ENCODE results near the gene RNF34. TPM values are rescaled to one million over a fixed set of nuclear protein-coding genes. Genes with fewer than 3 reads are reported as not detected.

Gene RNF34
- total RNA-seq, 1 donor from 2014 or later: 45.1 TPM

DNA sequence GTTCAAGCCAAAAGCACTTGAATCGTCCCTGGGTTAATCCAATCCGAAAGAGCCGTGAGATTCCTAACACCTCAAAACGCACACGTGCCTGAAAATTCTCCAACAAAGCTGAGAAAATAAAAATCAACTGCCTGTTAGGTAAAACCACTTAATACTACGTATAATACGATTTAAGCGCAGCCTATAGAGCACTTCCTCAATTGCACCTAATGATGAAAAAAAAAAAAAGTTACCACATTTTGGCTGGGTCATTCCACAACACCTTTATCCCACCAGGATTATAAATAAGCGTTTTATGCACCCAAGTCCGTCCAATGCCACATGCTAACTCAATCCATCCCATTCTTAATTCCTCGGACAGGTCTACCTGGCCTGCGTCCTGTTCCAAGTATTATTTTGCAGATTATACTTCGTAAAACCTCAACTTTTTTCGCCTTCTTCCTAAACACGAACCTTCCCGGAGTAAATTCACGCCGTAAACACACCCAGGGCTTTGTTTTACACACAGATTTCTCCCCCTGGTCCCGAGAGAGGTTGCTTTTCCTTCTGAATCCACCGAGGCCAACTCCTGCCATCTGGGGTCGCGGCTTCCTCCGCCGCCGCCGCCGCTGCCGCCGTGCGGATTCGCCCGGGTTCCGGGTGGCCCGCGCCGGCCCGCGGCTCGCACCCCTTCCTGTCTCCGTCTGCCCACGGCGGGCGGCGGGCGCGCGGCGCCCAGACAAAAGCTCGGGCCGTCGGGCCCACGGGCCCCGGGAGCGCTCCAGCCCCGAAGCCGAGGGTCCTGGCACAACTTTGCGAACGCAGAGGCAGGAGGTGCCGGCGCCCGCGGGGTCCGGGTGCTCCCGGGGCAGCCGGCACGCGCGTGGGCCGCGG, 66.2 kb downstream of the RNF34 start:
- H3K27ac ChIP-seq: peak overlapping the region in 1 of 2 donors; percentile 59
- H3K9me3 ChIP-seq: no peaks in the 10 kb centered on the region
- intact Hi-C loops (cut with DNase I): loop anchor here (2.0 kb wide), 3 partner anchors 65 to 113 kb away; partner anchors contain the start of genes ANAPC5 and RNF34
- H3K36me3 ChIP-seq: no peaks in the 10 kb centered on the region
- TF ChIP-seq, protein P1, sequence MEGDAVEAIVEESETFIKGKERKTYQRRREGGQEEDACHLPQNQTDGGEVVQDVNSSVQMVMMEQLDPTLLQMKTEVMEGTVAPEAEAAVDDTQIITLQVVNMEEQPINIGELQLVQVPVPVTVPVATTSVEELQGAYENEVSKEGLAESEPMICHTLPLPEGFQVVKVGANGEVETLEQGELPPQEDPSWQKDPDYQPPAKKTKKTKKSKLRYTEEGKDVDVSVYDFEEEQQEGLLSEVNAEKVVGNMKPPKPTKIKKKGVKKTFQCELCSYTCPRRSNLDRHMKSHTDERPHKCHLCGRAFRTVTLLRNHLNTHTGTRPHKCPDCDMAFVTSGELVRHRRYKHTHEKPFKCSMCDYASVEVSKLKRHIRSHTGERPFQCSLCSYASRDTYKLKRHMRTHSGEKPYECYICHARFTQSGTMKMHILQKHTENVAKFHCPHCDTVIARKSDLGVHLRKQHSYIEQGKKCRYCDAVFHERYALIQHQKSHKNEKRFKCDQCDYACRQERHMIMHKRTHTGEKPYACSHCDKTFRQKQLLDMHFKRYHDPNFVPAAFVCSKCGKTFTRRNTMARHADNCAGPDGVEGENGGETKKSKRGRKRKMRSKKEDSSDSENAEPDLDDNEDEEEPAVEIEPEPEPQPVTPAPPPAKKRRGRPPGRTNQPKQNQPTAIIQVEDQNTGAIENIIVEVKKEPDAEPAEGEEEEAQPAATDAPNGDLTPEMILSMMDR (IDR thresholded peaks at IDR 0.05): no peak
- DNase-seq (ENCODE audit: low spot score in 2 of 2): no peak
- no peaks in the 10 kb centered on the region for H3K27me3 ChIP-seq
- H3K4me3 ChIP-seq: peak overlapping the region; percentile 84 to 97
- peaks cover 0 to 5% of the 10 kb centered on the region in 2 donors for H3K4me1 ChIP-seq

DNA sequence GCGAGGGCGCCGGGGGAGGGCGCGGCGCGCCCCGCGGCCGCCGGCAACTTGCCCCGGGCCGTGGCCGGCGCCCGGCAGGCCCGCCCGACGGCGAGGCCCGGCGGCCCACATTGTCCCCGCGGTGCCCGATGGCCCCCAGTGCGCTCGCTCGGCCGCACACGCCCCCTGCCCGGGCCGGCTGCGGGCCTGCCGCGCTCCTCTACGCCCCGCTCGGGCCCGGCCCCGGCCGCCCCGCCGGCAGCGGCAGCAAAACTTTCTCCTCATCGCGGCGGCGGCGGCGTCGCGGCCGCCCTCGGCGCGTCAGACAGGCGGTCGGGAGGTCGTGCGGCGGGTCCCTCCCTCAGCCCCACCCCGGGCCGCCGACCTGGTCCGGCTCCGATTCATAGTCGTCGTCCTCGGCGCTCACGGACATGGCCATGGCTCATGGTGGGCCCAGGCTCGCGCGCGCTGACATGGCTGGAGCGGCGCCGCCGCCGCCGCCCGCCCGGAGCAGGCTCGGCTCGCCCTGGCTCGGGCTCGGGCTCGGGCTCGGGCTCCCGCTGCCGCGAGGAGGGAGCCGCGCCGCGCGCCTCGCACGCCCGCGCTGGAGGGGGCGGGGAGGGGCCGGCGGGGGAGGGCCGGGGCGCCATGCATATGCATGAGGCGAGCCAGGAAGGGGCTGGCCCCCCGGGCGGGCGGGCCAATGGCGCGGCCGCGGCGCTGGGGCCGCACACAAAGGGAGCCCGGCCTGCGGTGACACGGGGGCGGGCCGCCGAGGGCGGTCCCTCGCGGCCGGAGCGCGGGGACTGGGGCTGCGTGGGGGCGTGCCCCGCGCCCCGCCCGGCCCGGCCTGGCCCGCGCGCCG, 67.1 kb downstream of the RNF34 start:
- no peaks in the 10 kb centered on the region for H3K9me3 ChIP-seq
- H3K4me3 ChIP-seq: peak overlapping the region; percentile 84 to 97
- intact Hi-C loops (cut with DNase I): loop anchor here (1.0 to 2.0 kb wide), 4 partner anchors 66 to 159 kb away; partner anchors contain the start of genes ANAPC5, ORAI1 and RNF34
- H3K27ac ChIP-seq: peak overlapping the region; percentile 69 to 92
- peak; percentile 73 to 94 for DNase-seq (ENCODE audit: low spot score in 2 of 2)
- peaks cover 0 to 5% of the 10 kb centered on the region in 2 donors for H3K4me1 ChIP-seq
- TF ChIP-seq, protein P1 (IDR thresholded peaks at IDR 0.05): no peak
- H3K27me3 ChIP-seq: no peaks in the 10 kb centered on the region
- no peaks in the 10 kb centered on the region for H3K36me3 ChIP-seq

DNA sequence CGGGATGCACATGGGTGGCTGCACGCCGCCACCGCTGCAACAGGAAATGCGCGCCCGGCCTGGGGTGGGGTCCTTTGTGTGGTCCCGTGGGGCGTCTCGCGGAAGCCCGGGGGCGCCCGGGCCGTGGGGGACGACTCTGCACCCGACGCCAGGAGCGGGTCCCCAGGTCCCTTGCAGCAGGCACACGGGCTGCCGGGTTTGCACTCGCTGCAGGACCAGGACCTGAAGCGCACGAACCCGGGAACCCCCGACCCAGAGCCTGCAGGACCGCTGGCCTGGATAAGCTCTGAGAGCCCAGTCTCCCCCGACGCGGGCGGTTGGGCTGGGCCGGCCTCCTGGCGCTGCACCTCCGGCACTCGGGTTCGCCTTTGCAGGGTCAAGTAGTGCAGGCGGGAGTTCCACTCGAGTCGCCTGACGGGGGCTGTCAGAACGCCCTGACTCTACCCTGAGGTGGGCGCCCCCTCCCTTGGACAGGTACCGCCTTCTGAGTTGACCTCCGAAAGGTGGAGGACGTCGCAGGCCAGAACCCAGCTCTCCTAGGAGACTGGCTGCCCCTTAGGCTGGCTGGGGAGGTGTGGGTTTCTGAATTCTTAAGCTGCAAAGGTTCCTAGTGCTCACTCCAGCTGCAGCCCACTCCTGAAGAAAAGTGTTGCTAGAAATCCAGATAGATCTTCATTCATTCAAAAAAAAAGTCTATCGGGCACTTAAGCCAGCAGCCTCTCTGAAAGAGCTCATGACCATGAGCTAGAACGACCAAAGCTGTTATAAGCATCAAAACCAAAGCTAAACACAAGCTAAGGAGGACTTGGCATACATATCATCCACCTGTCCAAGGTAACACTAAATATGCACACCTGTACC, 68.0 kb downstream of the RNF34 start:
- TF ChIP-seq, protein P1 (IDR thresholded peaks at IDR 0.05): no peak
- no peaks in the 10 kb centered on the region for H3K36me3 ChIP-seq
- no peaks in the 10 kb centered on the region for H3K9me3 ChIP-seq
- peak overlapping the region; percentile 42 to 61 for H3K27ac ChIP-seq
- intact Hi-C loops (cut with DNase I): loop anchor here (1.0 to 2.0 kb wide), 4 partner anchors 67 to 158 kb away; partner anchors contain the start of genes ANAPC5, ORAI1 and RNF34
- H3K27me3 ChIP-seq: no peaks in the 10 kb centered on the region
- H3K4me3 ChIP-seq: peak overlapping the region; percentile 63 to 97
- DNase-seq (ENCODE audit: low spot score in 2 of 2): no peak
- H3K4me1 ChIP-seq: peaks cover 0 to 5% of the 10 kb centered on the region in 2 donors

DNA sequence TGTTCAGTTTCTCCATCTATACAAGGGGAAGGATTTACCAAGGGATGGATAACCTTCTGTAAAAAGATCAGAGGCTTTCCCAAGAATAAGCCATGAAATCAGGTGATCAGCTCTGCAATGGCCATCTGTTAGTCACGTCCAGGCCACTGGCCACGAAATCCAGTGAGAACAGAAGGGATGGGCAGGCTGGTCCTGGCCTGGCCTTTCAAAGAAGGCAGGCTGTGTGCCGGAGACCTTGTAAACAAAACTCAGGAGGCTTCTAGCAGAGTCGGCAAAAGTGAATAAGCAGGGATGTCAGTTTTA, 68.5 kb downstream of the RNF34 start:
- no peak for DNase-seq (ENCODE audit: low spot score in 2 of 2)
- H3K4me1 ChIP-seq: peaks cover 0 to 5% of the 10 kb centered on the region in 2 donors
- intact Hi-C loops (cut with DNase I): no loop called here
- H3K27ac ChIP-seq: peak overlapping the region in 1 of 2 donors; percentile 42
- TF ChIP-seq, protein P1 (IDR thresholded peaks at IDR 0.05): no peak
- no peaks in the 10 kb centered on the region for H3K27me3 ChIP-seq
- no peak overlapping the region for H3K4me3 ChIP-seq
- H3K36me3 ChIP-seq: no peaks in the 10 kb centered on the region
- H3K9me3 ChIP-seq: no peaks in the 10 kb centered on the region

DNA sequence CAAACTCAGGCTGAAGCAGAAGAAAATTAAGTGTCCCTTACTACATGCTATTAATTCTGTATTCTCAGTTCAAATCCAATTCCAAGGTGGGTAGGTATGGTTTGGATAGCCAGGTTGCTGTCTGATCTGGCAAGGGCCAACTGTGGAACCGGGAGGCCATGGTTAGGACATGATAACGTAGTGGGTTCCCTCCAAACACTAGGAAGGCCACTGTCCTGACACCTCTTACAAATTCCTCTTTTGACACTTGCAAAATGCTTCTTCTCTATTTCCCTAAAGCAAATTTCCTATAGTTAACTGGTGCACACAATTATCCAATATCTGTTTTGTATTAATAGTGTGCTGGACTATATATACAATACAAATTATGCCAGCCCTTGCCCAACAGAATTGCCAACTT, 70.8 kb downstream of the RNF34 start:
- intact Hi-C loops (cut with DNase I): no loop called here
- TF ChIP-seq, protein P1 (IDR thresholded peaks at IDR 0.05): no peak
- H3K36me3 ChIP-seq: no peaks in the 10 kb centered on the region
- H3K4me1 ChIP-seq: peaks cover 0 to 5% of the 10 kb centered on the region in 2 donors
- no peak overlapping the region for H3K4me3 ChIP-seq
- no peak for DNase-seq (ENCODE audit: low spot score in 2 of 2)
- H3K9me3 ChIP-seq: no peaks in the 10 kb centered on the region
- no peak overlapping the region for H3K27ac ChIP-seq
- H3K27me3 ChIP-seq: no peaks in the 10 kb centered on the region

All from ascending aorta (tissue), 2 donors.